ENCODE measurements around the gene EHBP1.

The EHBP1 gene

GRCh38 chr2:62663411-62663810 lies 42.1 kb upstream of the EHBP1 start:
- TF ChIP-seq SIN3A (IDR thresholded peaks at IDR 0.05; ENCODE audit: borderline replicate concordance, insufficient read depth, low read length) = no peak
- TF ChIP-seq TAF1 (IDR thresholded peaks at IDR 0.05; ENCODE audit: borderline replicate concordance, insufficient read depth, low read length) = no peak
- TF ChIP-seq REST (IDR thresholded peaks at IDR 0.05; ENCODE audit: insufficient read depth in 1 of 2, low read depth in 2 of 2, low read length in 2 of 2) = no peak
- no peak for TF ChIP-seq POLR2AphosphoS5 (IDR thresholded peaks at IDR 0.05; ENCODE audit: low read depth, low read length)
- TF ChIP-seq FOXP2 (optimal IDR thresholded peaks at IDR 0.05; ENCODE audit: borderline replicate concordance, extremely low read depth, extremely low read length, insufficient read depth) = no peak

- TF ChIP-seq POLR2AphosphoS5 (IDR thresholded peaks at IDR 0.05; ENCODE audit: low read depth, low read length) = no peak
- no peak for TF ChIP-seq SIN3A (IDR thresholded peaks at IDR 0.05; ENCODE audit: borderline replicate concordance, insufficient read depth, low read length)
- TF ChIP-seq TAF1 (IDR thresholded peaks at IDR 0.05; ENCODE audit: borderline replicate concordance, insufficient read depth, low read length) = no peak
- no peak for TF ChIP-seq REST (IDR thresholded peaks at IDR 0.05; ENCODE audit: insufficient read depth in 1 of 2, low read depth in 2 of 2, low read length in 2 of 2)
- no peak for TF ChIP-seq FOXP2 (optimal IDR thresholded peaks at IDR 0.05; ENCODE audit: borderline replicate concordance, extremely low read depth, extremely low read length, insufficient read depth)
Observed at GRCh38 chr2:62663920-62664795, 41.4 kb upstream of the EHBP1 start.

- TF ChIP-seq SIN3A (IDR thresholded peaks at IDR 0.05; ENCODE audit: borderline replicate concordance, insufficient read depth, low read length) = no peak
- TF ChIP-seq TAF1 (IDR thresholded peaks at IDR 0.05; ENCODE audit: borderline replicate concordance, insufficient read depth, low read length) = no peak
- no peak for TF ChIP-seq POLR2AphosphoS5 (IDR thresholded peaks at IDR 0.05; ENCODE audit: low read depth, low read length)
- TF ChIP-seq FOXP2 (optimal IDR thresholded peaks at IDR 0.05; ENCODE audit: borderline replicate concordance, extremely low read depth, extremely low read length, insufficient read depth) = no peak
- TF ChIP-seq REST (IDR thresholded peaks at IDR 0.05; ENCODE audit: insufficient read depth in 1 of 2, low read depth in 2 of 2, low read length in 2 of 2) = no peak
Observed at GRCh38 chr2:62665446-62665845, 40.1 kb upstream of the EHBP1 start.

- TF ChIP-seq FOXP2 (optimal IDR thresholded peaks at IDR 0.05; ENCODE audit: borderline replicate concordance, extremely low read depth, extremely low read length, insufficient read depth) (no peak), SIN3A (IDR thresholded peaks at IDR 0.05; ENCODE audit: borderline replicate concordance, insufficient read depth, low read length) (no peak), REST (IDR thresholded peaks at IDR 0.05; ENCODE audit: insufficient read depth in 1 of 2, low read depth in 2 of 2, low read length in 2 of 2) (no peak), POLR2AphosphoS5 (IDR thresholded peaks at IDR 0.05; ENCODE audit: low read depth, low read length) (no peak)
Observed at GRCh38 chr2:62669180-62669579, 36.3 kb upstream of the EHBP1 start.
